GM13977 (cell line): Measurements from ENCODE around the gene SLC1A1.

ENCODE experiments used
- DNase-seq: peaks from one replicate; pipeline ENCODE4 v3.0.0; 2012; ENCODE audit warnings: low spot score
- CTCF ChIP-seq: IDR thresholded peaks from 2 replicates; pipeline ENCODE4 v1.5.1; 2012; ENCODE audit warnings: mild to moderate bottlenecking, control low read depth; ENCODE audit not compliant: insufficient read depth; ENCODE audit errors: extremely low read depth, missing control alignments
- in situ Hi-C: fragments of 300-500 bp; cut with MboI; formaldehyde crosslinking; loops from one replicate; pipeline ENCODE4 v1.12.0; 2022; ENCODE audit warnings: low sequenced_read_pairs, low pct_unique_long_range_greater_than_20kb, mixed read lengths, inconsistent platforms; ENCODE audit not compliant: unreplicated experiment

The SLC1A1 gene

GRCh38 chr9:4573176-4573575 is 82.9 kb downstream of the SLC1A1 start:
- no peak for DNase-seq
- no peak for TF ChIP-seq CTCF
- in situ Hi-C loops, result no loop called here

GRCh38 chr9:4573634-4574389 is 83.5 kb downstream of the SLC1A1 start:
- no peak for DNase-seq
- no peak for TF ChIP-seq CTCF
- in situ Hi-C loops, result no loop called here

- in situ Hi-C loops, result no loop called here
- DNase-seq, result peak; percentile 39
- TF ChIP-seq CTCF, result no peak
Observed at GRCh38 chr9:4574657-4575243, 84.5 kb downstream of the SLC1A1 start.

GRCh38 chr9:4575997-4576396 is 85.7 kb downstream of the SLC1A1 start:
- in situ Hi-C loops, result no loop called here
- no peak for TF ChIP-seq CTCF
- no peak for DNase-seq

- DNase-seq, result no peak
- in situ Hi-C loops, result no loop called here
- no peak for TF ChIP-seq CTCF
Observed at GRCh38 chr9:4576448-4576847, 86.2 kb downstream of the SLC1A1 start.

GRCh38 chr9:4579001-4579400 is 88.7 kb downstream of the SLC1A1 start:
- in situ Hi-C loops, result no loop called here
- no peak for DNase-seq
- no peak for TF ChIP-seq CTCF
